NOMO-1 treated with DMSO at 0.1 percent for 48 hours (cell line): ENCODE measurements around the gene SUZ12.
"Not testable (repeated sequence)": the region's sequence is repeated elsewhere in the genome, so short reads cannot be mapped to it uniquely, and the experiment has no call there.

Experiments used
- DNase-seq: peaks from one replicate; lab custom pipeline; 2025; ENCODE audit not compliant: unreplicated experiment; lab: John Stamatoyannopoulos, UW

Gene SUZ12

GRCh38 chr17:31936615-31937609, at the start of gene SUZ12:
Gene SUZ12, plus strand, starts transcription at chr17:31937007. Its CDS starts 240 bp downstream, at chr17:31937247.
- DNase-seq, result peak; percentile 88

GRCh38 chr17:31888124-31888523, 48.7 kb upstream of the SUZ12 start:
- DNase-seq, result peak; percentile 98

- peak; percentile 48 for DNase-seq
These were observed 35.9 kb upstream of the SUZ12 start for GRCh38 chr17:31900877-31901276.

- no peak for DNase-seq
These were observed 34.1 kb upstream of the SUZ12 start for GRCh38 chr17:31902693-31903092.

- DNase-seq, result no peak
These were observed 33.4 kb upstream of the SUZ12 start for GRCh38 chr17:31903401-31903800.

GRCh38 chr17:31907342-31907962, 29.4 kb upstream of the SUZ12 start:
- DNase-seq, result peak; percentile 24

GRCh38 chr17:31908386-31908785, 28.4 kb upstream of the SUZ12 start:
- no peak for DNase-seq

GRCh38 chr17:31912705-31913104, 24.1 kb upstream of the SUZ12 start:
- DNase-seq, result not testable (repeated sequence)

- DNase-seq, result no peak
These were observed 21.2 kb upstream of the SUZ12 start for GRCh38 chr17:31915456-31916100.

- no peak for DNase-seq
These were observed 20.2 kb upstream of the SUZ12 start for GRCh38 chr17:31916491-31917064.

GRCh38 chr17:31917065-31917529, 19.7 kb upstream of the SUZ12 start:
- DNase-seq, result no peak

GRCh38 chr17:31917721-31918120, 19.1 kb upstream of the SUZ12 start:
- not testable (repeated sequence) for DNase-seq

GRCh38 chr17:31918701-31919128, 18.1 kb upstream of the SUZ12 start:
- DNase-seq, result no peak

GRCh38 chr17:31919802-31920525, 16.8 kb upstream of the SUZ12 start:
- no peak for DNase-seq

GRCh38 chr17:31926100-31926729, 10.6 kb upstream of the SUZ12 start:
- DNase-seq, result no peak

GRCh38 chr17:31931756-31932155, 5.1 kb upstream of the SUZ12 start:
- no peak for DNase-seq

- no peak for DNase-seq
These were observed 1.3 kb upstream of the SUZ12 start for GRCh38 chr17:31935512-31935911.

GRCh38 chr17:31937926-31938641, 1.3 kb downstream of the SUZ12 start:
- DNase-seq, result peak; percentile 8

- not testable (repeated sequence) for DNase-seq
These were observed 5.1 kb downstream of the SUZ12 start for GRCh38 chr17:31941916-31942315.
